Adrenal gland (tissue), 5 donors: ENCODE results near the gene SPINK1.

ENCODE experiments used
- CTCF ChIP-seq, 6 experiments: fragments of 450-650 bp in 4 of 6; fragments of 200-600 bp in 2 of 6; sonication (generic) in 1 of 6; IDR thresholded peaks; 1 replicate in 5 of 6; 2 replicates in 1 of 6; pipeline versions ENCODE4 v1.5.1 to v1.8.0; 2016 to 2021; ENCODE audit warnings: antibody characterized with exemption in 6 of 6, mild to moderate bottlenecking in 2 of 6, moderate library complexity in 1 of 6
- POLR2A ChIP-seq, 2 donors: fragments of 450-650 bp; IDR thresholded peaks; one replicate each; pipeline ENCODE4 v1.6.1; 2017; ENCODE audit warnings: antibody characterized with exemption in 2 of 2, mild to moderate bottlenecking in 2 of 2, moderate library complexity in 1 of 2
- donor health status: DM: no; HTN: no; CAD: no.

- no peak for TF ChIP-seq CTCF (IDR thresholded peaks at IDR 0.05)
- TF ChIP-seq POLR2A (IDR thresholded peaks at IDR 0.05) = no peak
Observed at GRCh38 chr5:147869112-147869511, 37.6 kb upstream of the SPINK1 start.
